ENCODE measurements around the gene IGSF3.
"Not testable (repeated sequence)": the region's sequence is repeated elsewhere in the genome, so short reads cannot be mapped to it uniquely, and the experiment has no call there.

IGSF3 gene

DNA sequence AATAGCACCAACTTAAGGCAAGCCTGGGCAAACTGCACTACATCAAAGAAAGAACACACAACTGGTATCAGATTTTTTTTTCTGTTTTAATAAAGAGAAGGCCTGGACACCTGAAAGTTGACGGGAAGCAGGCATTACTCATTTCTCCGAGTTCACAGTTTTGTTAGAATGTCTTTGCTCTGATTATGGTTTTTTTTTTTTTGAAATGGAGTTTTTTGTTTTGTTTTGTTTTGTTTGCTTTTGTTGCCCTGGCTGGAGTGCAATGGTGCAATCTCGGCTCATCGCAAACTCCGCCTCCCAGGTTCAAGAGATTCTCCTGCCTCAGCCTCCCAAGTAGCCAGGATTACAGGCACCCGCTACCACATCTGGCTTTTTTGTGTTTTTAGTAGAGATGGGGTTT, 9.7 kb downstream of the IGSF3 start:
- DNase-seq = not testable (repeated sequence)

DNA sequence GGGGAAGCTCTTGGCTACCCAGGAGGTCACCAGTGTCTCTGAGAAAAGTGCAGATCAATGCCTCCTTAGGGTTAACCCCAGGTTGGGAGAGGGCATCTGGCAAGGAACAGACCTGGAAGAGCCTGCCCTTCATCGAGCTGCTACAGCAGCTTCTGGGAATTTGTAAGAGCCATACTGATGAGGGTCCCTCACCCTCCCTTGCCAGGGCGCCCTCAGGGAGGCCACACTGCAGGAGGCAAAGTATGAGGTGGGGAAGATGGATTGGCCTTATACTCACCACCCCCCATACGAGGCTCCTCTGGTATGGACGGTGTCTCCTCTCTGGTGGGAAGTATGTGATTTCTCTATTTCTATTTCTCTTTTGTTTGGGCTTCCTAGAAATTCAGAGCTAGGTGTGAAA, 13.2 kb downstream of the IGSF3 start:
- no peak for DNase-seq

DNA sequence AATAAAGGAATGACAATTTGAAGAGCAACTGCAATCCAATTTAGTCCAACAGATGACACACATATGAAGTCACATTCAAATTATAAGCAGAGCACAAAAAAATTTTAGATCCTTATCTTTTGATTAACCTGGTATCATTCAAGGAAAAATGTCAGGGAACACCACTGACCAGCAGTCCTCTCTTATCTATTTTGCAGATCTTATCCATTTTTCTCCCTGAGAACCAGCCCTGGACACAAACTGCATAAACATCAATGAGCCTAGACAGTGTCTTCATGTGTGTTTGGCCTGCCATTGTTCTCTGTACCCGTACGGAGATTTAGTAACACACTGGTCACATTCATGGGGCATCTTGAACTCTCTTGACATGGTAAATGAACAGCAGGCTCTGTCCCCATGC, 14.9 kb downstream of the IGSF3 start:
- not testable (repeated sequence) for DNase-seq

DNA sequence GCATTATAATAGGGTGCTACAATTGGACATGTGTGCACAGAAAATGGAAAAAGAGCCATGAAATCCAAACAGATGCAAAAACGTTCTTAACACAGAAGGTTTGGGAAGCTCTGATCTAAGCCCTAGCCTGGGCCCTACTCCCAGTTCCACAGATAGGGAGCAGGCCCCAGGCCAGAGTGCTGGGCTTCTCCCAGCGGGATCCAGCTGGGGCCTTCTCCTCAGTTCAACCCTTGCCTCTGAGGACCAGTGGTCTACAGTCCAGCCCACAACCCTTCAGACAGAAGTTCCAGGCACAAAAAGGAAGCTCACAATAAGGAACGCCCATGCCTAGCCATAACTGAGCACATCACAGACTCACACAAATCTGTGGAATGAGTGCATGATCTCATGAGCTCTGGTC, 16.8 kb downstream of the IGSF3 start:
- DNase-seq = not testable (repeated sequence)

DNA sequence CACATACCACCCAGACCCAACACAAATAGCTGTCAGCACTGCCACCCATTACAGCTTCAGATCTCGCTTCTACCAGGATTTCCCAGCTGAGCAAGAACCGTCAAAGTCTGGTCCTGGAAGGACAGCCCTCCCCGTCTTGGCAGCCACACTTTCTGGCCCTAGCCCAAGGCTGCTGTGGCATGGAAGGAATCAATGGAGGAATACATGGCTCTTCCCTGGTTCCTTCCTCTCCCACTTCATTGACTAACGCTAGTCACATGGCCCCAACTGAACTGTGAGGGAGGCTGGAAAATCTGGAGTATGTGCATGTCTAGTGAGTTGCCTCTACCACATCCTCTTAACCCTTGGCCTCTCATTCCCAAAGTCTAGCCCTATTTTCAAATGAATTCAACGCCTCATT, 18.5 kb downstream of the IGSF3 start:
- DNase-seq = not testable (repeated sequence)

DNA sequence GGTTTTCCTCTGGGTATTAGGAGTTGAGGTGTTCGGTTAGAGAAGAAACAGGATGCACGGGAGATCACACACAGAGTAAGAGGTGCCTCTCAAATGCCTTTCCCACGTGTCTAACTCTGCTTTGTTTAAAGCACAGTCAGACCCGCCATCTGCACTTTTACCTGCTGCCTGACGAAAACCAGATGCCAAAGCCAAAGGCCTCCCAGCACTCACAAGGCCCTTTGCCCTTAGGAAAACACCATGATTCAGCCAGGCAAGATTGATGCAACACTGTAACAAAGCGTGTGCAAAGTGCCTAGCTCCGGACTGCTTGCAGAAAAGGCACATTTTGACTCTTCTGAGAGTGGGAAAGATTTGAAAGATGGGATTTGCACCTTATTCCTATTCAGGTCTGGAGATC, 19.2 kb downstream of the IGSF3 start:
- not testable (repeated sequence) for DNase-seq

DNA sequence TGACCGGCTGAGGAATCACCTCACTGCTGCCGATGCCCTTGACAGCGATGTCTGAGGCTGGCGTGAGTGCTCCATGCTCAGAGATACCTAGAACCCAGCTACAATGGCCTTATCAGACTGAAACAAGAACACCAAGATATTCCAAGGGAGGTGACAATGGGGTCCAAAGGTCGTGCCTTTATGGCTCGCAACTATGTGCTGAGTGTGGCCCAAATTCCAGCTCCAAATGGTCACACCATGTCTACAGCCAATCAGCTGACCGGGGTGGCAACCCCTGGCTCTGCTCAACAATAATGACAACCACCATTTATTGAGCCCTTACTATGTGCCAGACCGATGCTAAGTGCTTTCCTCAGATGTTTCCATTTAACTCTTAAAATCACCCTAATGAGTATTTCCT, 20.3 kb downstream of the IGSF3 start:
- not testable (repeated sequence) for DNase-seq

DNA sequence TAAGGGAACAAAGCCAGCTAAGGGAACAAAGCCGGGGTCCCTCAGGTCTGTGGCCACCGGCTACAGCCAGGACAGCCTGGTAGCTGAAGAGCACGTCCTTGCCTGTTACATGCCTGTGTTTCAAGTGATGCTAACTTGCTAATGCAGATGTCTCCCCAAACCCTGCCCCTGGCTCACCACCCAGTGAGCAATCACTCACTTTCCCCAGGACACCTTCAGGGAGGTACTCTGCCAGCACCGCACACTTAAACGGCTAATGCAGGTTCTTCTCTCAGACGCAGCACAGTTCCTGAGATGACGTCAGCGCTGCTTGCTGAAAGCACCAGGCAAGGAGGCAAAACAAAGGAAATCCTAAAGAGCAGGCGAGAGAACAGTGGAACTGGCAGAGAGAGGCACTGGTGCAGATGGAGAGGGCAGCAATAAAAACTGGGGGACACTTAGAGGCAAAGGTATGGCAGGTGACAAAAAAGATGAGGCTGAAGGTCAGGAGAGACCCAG, 20.8 kb downstream of the IGSF3 start:
- not testable (repeated sequence) for DNase-seq

DNA sequence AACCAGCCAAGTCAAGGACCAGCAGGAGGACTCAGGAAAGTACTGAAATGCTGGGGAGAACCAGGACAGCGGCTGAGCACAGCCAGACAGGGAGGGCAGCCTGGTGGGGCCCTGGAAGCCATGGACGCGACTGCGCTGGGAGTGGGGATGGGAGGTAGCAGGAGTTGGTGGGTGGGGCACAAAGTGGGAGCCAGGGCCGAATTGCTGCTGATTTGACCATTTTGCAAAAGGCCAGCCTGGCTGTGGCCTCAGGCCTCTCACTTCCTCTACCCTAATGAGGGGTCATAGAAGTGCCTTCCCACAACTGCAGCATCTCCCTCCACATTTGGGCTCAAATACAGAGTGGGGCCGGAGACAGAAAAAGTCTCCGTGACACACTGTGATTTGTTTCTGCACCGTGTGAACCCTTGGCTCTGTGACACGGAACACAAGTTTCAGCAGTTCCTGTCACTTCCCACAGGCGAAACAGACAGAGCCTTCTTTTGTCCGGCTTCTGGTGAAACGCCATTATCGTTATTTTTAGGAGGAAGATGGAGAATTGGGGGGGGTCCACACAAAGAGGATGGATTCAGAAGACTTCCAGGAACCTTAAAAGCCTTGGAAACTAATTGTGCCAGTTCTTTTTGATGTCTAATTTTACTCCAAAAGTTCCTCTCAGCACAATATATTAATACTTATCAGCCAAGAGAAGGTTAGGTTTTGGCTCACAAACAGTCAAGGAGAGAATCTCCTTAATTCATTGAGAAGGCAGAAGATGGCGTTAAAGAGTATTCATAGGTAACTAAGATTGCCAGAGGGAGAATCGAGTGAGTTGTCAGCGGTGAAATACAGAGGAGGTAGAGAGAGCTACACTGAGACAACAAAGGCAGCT, 21.5 kb downstream of the IGSF3 start:
- not testable (repeated sequence) for DNase-seq

DNA sequence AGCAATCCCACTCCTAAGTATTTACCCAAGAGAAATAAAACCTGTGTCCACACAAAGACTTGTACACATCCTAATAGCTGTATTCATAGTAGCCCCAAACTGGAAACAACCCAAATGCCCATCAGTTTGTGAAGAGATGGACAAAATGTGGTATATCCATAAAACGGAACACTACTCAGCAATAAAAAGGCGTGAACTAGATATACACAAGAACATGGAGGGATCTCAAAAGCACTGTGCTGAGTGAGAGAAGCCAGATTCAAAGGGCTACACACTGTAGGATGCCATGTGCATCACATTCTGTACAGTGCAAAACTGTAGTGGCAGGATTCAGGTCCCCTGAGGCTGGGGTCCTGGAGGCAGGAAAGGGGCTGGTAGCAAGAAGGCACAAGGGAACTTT, 22.5 kb downstream of the IGSF3 start:
- DNase-seq = not testable (repeated sequence)

DNA sequence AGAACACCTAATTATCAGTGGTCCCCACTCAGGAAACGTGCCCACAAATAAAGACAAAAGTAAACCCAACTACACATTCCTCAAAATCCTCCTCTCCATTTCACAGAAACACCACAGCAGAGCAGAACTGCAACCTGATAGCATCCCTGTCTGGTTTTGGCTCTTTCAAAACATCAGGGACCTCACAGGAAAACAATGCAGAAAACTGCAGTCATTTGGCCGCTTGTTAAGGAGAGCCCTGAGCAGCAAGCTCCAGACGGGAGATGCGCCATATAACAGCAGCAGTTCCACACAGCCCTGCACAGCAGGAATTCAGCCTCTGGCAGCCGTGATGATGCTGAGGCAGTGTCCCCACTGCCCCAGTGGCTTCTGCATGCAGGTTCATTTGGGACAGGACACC, 23.4 kb downstream of the IGSF3 start:
- DNase-seq = not testable (repeated sequence)

DNA sequence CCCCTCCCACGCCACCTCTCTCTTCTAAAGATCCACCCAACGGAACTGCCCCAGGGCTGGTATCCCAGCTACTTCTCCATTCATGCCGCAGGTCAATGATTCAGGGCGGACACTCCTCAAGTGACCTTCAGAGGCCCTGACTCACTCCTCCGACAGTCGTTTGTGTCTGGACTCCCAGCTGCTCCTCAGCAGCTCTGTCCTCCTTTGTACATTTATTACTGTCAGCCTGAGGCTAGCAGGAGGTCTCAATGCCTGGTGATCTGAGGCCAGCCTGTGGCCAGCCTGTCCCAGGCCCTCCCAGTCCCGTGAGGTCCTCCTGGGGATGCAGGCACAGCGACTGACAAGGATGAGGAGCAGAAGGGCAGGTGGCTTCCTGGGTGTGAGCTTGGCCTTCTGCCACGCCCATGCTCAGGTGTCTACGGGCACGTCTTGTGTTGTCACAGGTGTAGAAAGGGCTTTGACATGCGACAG, 24.2 kb downstream of the IGSF3 start:
- not testable (repeated sequence) for DNase-seq

DNA sequence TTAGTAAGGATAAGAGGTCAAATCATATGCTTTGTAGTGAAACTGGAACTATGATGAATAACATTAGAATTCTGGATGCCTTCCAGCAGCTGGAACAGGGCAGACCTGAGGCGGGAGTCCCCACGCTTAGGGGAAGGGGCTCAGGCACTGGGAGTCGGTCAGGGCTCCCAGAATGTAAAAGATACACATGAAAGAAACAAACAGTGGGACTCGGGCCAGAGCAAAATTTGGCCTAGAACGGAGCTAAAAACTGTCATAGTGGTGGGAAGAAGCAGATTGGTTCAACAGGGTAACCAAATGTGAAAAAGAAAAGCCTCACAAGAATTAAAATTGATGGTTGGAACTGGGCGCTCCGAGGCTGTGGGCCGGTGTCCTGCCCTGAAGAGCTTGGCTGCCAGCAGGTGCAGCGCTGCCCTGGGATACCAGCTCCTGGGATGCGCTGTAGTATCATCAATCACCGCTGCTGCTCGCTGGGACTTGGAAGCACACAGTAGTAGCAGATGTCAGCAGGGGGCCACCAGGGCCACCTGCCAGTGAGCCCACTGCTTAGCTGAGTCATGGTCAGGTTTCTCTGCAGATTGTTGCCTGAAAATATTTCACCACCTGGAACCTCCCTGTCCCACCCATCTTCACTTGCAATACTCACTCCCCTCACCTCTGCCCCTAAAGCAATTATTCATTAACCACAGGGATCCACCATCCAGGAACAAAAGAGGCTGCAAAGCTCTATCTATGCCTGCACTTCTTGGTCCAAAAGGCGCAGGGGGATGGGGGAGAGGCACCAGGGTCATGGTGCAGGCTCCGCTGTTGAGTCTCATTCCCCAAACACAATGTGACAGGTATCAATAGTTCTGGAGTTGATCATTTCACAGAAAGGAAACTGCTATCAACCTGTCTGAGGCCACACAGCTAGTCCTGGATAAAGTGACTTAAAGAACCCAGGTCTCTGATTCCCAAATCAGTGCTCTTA, 24.9 kb downstream of the IGSF3 start:
- not testable (repeated sequence) for DNase-seq

DNA sequence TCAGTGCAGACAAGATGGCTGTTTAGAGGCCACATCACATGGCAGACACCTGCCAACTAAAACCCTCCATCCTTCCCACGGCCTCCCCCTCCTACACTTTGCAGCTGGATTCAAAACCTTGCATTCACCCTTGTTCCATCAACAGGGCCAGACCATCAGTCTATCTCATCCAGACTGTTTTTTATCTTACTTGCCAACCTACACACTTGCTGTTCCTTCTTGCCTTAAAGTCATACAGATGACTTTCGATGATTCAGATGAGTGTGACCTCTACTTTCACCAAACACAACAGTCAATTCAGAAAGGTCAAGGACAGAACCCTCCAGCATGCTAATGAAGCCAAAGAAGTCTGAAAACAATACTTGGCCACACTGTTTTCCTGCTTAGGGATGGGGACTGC, 29.9 kb downstream of the IGSF3 start:
- not testable (repeated sequence) for DNase-seq

DNA sequence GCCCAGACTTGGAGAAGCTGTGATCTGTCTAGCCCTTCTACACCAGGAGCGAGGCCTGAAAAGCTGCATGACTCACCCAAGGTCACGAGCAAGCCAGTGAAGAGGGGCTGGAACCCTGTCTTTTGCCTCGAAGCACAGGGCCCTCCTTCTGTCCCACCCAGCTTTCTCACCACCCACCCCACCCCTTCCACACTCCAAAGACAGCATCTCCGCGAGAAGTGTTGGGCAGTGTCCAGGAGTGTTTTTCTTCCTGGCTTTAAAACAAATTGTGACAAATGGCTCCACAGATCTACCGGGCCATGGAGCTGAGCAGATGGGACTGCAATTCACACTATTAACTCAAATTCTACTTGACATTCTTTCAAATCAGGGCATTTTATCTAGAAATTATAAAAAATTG, 30.9 kb downstream of the IGSF3 start:
- DNase-seq = not testable (repeated sequence)

DNA sequence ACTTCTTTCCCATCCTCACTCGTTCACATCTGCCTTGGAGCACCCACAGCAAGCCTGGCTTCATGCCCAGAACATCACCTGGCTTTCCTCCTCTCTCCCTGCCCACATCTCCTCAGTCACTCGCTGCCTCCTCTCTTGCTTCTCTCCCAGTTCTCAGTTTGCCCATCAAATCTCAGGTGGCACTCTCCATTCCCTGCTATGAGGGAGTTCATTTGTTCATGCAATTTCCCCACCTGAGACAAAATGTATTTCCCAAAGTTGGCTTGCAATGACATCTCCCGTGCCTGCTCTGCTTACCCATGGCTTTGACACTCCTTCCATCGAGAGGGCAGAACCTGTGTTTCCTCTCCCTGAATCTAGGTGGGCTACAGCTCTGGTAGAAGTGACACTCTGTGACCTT, 33.1 kb downstream of the IGSF3 start:
- DNase-seq = not testable (repeated sequence)

DNA sequence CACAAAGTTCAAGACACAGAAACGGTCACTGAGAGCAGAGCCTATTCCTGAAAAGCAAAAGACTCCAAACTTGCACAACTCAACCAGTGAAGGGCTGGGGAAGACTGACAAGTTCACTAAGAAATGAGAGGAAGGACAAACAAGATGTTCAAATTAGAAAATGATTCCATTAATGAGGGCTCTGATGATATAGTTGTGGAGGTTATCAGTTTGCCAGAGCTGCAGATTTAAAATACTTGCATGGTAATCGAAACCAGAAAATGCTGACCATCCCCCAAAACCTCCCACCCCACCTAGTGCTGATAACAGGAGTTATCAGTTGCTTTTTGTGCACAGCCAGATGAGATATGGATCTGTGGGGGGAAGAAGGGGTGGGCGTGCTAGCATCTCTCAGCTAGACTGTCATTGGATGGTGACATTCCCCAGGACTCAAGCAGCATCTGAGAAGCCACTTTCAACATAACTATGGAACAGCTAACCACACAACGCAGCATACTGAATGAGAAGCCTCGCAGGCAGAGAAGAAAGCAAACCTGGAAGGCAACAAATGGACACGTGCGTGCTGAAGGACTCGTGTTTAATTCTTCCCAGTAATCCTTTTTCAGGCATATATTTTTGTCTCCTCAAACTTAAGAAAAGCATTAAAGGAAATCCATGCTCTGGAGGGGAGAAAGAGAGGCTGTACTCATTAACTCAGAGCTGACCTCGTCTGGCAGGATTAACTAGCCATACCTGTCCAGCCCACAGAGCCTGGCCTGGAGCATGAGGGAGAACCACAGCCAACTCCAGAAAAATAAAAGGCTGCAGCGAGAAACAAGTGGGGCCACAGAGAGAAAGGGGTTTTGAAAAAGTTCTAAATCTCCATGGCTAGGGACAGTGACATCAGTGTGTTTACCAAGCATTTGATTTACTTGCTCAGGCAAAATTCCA, 35.3 kb downstream of the IGSF3 start:
- DNase-seq = not testable (repeated sequence)

DNA sequence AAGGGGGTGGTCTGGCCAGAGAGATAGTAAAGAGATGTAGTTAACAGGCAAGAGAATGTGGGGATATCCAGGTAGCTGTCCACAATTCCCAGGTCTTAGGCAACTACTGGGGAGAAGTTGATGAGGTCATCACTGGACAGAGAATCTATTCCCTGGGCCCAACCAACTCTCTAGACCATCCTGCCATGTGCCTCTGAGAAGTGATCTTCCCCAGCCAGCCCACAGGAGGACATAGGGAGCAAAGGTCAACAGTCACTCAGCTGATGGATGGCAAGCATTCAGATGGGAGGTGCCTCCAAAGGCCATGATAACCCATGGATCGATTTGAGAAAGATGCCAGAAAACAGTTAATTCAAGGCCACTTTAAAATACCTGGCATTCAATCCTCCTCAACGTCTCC, 36.0 kb downstream of the IGSF3 start:
- not testable (repeated sequence) for DNase-seq

DNA sequence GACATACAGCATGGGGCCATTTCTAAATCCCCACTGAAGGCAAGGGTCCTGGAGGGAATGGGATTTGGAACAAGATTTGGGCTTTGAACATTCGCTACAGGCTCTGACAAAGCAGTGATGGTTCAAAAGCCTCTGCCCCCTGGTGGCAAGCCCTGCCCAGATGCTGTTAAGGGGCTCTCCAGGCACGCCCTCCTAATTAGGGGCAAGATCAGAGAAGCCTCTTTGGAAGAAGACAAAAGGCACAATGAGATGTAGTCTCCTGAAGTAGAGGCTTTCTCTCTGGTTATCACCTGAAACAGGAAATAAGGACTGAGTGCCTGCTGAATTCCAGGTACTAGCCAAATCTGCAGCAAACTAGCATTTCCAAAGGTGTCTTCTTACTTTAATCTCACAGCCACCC, 37.5 kb downstream of the IGSF3 start:
- not testable (repeated sequence) for DNase-seq

DNA sequence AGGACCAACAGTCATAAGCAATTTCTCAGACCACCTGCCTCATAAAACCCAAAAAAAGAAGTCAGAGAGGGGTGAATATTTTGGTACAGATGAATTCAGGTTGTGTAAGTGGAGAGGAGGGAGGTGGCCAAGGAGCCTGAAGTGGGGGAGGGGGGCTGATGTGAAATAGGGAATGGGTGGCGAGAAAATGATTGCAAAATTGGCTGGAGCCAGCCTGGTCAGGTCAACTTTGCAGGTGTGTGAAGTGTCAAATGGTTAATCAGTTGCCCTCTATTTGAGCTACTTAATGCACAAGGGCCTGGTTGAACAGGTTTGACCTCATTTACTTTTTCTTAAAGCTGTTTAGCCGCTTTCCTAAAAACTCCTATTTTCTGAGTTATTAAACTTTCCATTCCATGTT, 38.1 kb downstream of the IGSF3 start:
- not testable (repeated sequence) for DNase-seq

DNA sequence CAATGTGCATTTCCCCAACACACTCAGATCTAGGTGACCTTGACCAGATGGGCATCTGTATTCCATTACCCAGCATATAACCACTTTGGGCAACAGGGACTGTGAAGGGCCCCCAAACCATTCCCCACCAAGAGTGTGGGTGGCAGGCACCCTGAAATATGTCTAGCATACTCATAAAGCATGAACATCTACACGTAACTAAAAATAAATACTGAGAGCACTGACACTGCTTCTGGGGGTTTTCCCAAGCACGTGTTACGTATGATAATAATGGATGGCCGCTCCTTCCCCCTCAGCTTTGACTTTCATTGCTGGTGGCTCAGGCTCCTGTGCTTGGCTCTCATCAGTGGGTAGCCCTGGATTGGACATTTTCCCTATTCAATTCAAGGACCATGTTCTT, 39.1 kb downstream of the IGSF3 start:
- DNase-seq = no peak

DNA sequence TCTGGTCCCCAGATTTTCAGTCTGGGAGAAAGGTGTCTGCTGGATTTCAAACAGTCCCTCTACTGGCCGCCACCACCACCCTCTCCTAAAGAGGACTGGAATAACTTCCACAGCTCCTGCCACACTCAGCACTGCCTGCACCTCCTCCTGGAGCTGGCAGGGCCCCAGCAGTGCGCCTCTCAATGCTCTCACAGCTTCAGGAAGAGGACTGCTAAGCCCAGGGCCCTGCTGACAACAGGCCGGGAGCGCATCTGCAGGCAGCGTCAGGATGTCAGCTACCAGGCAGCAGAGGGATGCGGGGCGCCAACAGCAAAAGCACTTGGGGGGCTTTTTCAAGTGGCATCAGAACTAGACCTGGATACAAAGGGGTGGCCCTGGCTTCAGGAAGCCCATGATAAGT, 40.2 kb downstream of the IGSF3 start:
- DNase-seq = not testable (repeated sequence)
